D721Med (cell line): ENCODE results near the gene VPS26B.

Experiments used
- DNase-seq: peaks from one replicate; pipeline ENCODE4 v3.0.0; 2011; ENCODE audit warnings: low spot score; ENCODE audit not compliant: insufficient read length
- FAIRE-seq: peaks from 2 replicates; lab custom pipeline; 2011; peaks lifted over from hg19 to GRCh38; lab: Jason Lieb, UNC
- CTCF ChIP-seq: IDR thresholded peaks from 2 replicates; pipeline ENCODE4 v1.5.1; 2012; ENCODE audit warnings: mild to moderate bottlenecking, control low read depth; ENCODE audit not compliant: insufficient read depth; ENCODE audit errors: missing control alignments

Gene VPS26B

GRCh38 chr11:134231958-134232659 lies 7.6 kb downstream of the VPS26B start:
- TF ChIP-seq CTCF: no peak
- FAIRE-seq: no peak
- DNase-seq: no peak

GRCh38 chr11:134233729-134234179 lies 9.3 kb downstream of the VPS26B start:
- no peak for TF ChIP-seq CTCF
- DNase-seq (no peak), FAIRE-seq (no peak)

GRCh38 chr11:134235399-134235798 lies 10.9 kb downstream of the VPS26B start:
- TF ChIP-seq CTCF: no peak
- FAIRE-seq (no peak), DNase-seq (no peak)

- FAIRE-seq (no peak), DNase-seq (no peak)
- no peak for TF ChIP-seq CTCF
Measured at GRCh38 chr11:134236834-134237556, 12.5 kb downstream of the VPS26B start.

GRCh38 chr11:134237557-134237922 lies 13.1 kb downstream of the VPS26B start:
- TF ChIP-seq CTCF: no peak
- DNase-seq (no peak), FAIRE-seq (no peak)

- no peak for DNase-seq
- FAIRE-seq: no peak
- no peak for TF ChIP-seq CTCF
Measured at GRCh38 chr11:134238956-134239355, 14.5 kb downstream of the VPS26B start.

GRCh38 chr11:134240592-134240991 lies 16.1 kb downstream of the VPS26B start:
- no peak for FAIRE-seq
- TF ChIP-seq CTCF: no peak
- DNase-seq: no peak
